Chondrocyte (in vitro differentiated cells): ENCODE results near the gene SUGCT. TPM values are rescaled to one million over a fixed set of nuclear protein-coding genes. Genes with fewer than 3 reads are reported as not detected.

ENCODE experiments used
- DNase-seq: peaks from one replicate; pipeline ENCODE4 v3.0.0; 2021; ENCODE audit warnings: mixed read lengths, low spot score
- H3K27ac Mint-ChIP-seq: one replicate; pipeline ENCODE4 v1.8.0; 2021; ENCODE audit warnings: mild to moderate bottlenecking, moderate library complexity, mixed read lengths; ENCODE audit not compliant: unreplicated experiment
- H3K27me3 Mint-ChIP-seq: 2 replicates; pipeline ENCODE4 v1.8.0; 2021; ENCODE audit warnings: low read depth, mixed read lengths
- H3K36me3 Mint-ChIP-seq: 2 replicates; pipeline ENCODE4 v1.8.0; 2021; ENCODE audit warnings: low read depth, mixed read lengths
- H3K4me1 Mint-ChIP-seq: 2 replicates; pipeline ENCODE4 v1.8.0; 2021; ENCODE audit warnings: low read depth, mild to moderate bottlenecking, mixed read lengths
- H3K4me3 Mint-ChIP-seq: one replicate; pipeline ENCODE4 v1.8.0; 2021; ENCODE audit warnings: mild to moderate bottlenecking, moderate library complexity, mixed read lengths; ENCODE audit not compliant: unreplicated experiment
- H3K9me3 Mint-ChIP-seq: 2 replicates; pipeline ENCODE4 v1.8.0; 2021; ENCODE audit warnings: low read depth, mixed read lengths
- total RNA-seq: library from RNA; stranded (reverse); gene quantifications from 3 replicates; pipeline ENCODE4 v1.2.1, GENCODE V29; 2021
- TF ChIP-seq, protein P1 (sequence below): fragments of 200-600 bp; sonication (generic); IDR thresholded peaks from 2 replicates; pipeline ENCODE4 v1.5.0; 2021; ENCODE audit warnings: antibody characterized with exemption, mild to moderate bottlenecking, moderate library complexity

Gene SUGCT
- total RNA-seq, 1 donor from 2014 or later = 34.4 TPM

DNA sequence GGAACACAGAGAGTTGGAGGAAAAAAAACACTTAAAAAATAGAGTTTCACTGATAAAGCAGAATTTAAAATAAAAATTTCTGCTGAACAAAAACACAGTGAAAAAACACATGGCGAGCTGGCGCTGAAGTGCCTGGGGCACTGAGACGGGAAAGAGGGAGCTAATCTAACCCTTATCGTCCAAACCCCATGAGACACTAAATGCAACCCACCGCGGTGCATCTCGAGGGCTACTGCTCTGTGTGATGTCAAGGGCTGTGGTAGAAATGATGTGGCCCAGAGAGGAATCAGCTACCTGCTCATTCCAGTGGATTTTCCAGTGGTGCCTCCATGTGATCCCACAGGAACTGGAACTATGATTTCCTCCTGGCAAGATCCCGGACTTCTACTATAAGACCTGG, 499.3 kb downstream of the SUGCT start:
- Mint-ChIP-seq H3K27me3 (no peaks in the 10 kb centered on the region), H3K9me3 (no peaks in the 10 kb centered on the region), H3K4me3 (no peak overlapping the region), H3K27ac (no peak overlapping the region), H3K36me3 (no peaks in the 10 kb centered on the region), H3K4me1 (peaks cover 8% of the 10 kb centered on the region)
- DNase-seq = no peak
- TF ChIP-seq, protein P1, sequence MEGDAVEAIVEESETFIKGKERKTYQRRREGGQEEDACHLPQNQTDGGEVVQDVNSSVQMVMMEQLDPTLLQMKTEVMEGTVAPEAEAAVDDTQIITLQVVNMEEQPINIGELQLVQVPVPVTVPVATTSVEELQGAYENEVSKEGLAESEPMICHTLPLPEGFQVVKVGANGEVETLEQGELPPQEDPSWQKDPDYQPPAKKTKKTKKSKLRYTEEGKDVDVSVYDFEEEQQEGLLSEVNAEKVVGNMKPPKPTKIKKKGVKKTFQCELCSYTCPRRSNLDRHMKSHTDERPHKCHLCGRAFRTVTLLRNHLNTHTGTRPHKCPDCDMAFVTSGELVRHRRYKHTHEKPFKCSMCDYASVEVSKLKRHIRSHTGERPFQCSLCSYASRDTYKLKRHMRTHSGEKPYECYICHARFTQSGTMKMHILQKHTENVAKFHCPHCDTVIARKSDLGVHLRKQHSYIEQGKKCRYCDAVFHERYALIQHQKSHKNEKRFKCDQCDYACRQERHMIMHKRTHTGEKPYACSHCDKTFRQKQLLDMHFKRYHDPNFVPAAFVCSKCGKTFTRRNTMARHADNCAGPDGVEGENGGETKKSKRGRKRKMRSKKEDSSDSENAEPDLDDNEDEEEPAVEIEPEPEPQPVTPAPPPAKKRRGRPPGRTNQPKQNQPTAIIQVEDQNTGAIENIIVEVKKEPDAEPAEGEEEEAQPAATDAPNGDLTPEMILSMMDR = no peak

DNA sequence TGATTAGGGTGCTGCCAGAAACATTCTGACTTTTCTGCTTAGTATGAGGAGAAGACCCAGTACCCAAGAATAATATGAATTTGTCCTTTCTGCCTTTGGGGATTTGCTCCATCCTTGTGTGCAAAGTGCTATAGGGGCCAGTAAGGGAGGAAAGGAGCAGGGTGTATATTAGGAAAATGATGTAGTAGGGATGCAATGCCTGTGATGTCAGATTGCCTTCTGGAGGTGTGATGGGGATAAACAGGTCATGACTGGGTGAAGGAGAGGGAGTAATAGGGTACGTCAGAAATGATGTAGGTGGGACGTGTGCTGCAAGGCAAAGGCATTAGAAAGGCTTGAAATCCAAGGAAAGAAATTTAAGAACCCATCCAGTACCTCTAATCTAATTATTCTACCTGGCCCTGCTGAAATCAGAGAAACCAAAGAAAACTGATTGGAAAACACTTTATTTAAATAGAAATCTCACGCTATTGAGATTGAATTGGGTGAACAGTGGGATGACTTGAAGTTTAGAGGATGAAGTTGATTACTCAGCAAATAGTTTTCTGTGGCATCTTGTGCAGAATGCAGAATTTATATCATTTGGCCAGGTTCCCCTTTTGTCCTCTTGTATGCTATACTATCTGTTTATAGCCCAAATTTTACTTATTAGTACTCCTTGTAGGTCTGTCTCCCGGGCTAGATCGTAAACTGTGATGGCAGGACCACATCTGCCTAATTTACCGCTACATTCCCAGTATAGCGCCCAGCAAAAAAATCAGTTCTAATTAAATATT, 503.9 kb downstream of the SUGCT start:
- Mint-ChIP-seq H3K4me1 (no peaks in the 10 kb centered on the region), H3K27ac (no peak overlapping the region)

DNA sequence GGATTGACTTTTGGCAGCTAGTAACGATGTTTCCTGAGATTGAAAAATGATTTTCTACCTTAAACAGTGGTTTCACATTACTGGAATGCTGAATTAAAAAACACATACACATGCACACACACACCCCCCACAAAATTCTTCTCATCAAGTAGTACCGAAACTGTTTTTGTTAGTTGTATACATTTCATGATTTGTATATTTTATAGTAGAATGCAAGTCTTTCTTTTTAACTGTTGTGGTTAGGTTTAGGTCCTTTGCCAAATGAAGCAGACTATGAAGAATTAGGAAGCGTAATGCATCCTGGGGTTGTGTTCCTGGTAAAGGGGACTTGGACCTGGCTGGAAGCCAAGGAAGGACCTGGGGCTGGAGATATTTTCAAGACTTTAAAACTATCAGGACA, 505.8 kb downstream of the SUGCT start:
- no peaks in the 10 kb centered on the region for H3K4me1 Mint-ChIP-seq
- H3K4me3 Mint-ChIP-seq = no peak overlapping the region
- H3K9me3 Mint-ChIP-seq = no peaks in the 10 kb centered on the region
- TF ChIP-seq, protein P1 = no peak
- DNase-seq = no peak
- no peaks in the 10 kb centered on the region for H3K27me3 Mint-ChIP-seq
- H3K27ac Mint-ChIP-seq = no peak overlapping the region
- H3K36me3 Mint-ChIP-seq = no peaks in the 10 kb centered on the region

More for the DNA sequence above, 503.9 kb downstream of the SUGCT start:
- H3K36me3 Mint-ChIP-seq = no peaks in the 10 kb centered on the region
- TF ChIP-seq, protein P1 = no peak
- H3K27me3 Mint-ChIP-seq = no peaks in the 10 kb centered on the region
- no peak for DNase-seq
- no peak overlapping the region for H3K4me3 Mint-ChIP-seq
- H3K9me3 Mint-ChIP-seq = no peaks in the 10 kb centered on the region

DNA sequence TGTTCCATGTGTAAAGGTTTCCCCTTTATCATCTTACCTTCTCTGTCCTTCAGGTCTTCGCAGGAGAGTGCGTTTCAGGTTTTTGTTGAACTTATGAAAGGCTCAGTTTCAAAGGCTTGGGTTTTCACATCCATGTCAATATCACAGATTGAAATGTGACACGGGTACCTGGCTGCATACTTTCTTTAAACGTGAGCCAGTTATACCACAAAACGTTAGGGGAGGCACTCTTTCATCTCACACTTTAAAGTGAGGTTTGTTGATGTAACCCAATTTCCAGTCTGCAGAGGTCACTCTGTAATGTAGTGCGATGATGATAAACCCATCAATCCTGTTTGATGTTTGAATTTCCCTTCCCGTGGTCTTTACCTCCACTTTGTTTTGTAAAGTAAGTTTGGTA, 506.9 kb downstream of the SUGCT start:
- Mint-ChIP-seq H3K9me3 (no peaks in the 10 kb centered on the region), H3K27me3 (no peaks in the 10 kb centered on the region), H3K4me1 (no peaks in the 10 kb centered on the region), H3K36me3 (no peaks in the 10 kb centered on the region), H3K4me3 (no peak overlapping the region), H3K27ac (no peak overlapping the region)
- TF ChIP-seq, protein P1 = no peak
- no peak for DNase-seq

DNA sequence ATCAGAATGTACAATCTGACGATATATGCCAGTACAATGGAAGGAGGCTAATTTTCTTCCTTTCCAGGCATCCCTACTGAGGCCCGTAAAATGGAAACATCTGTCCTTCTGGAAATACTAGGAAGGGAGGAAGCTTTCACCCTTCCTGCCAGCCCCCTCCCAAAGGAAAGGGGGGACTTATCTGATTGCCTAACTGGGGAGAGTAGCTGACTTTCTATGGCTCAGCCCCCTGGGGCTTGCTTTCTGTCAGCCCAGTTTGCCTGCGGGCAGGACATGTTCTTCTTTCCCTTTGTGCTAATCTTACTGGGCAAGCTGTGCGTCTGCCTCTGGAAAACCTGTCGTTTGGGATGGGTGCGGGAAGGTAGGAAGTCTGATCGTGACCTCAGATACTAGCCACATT, 508.9 kb downstream of the SUGCT start:
- Mint-ChIP-seq H3K4me1 (no peaks in the 10 kb centered on the region), H3K9me3 (no peaks in the 10 kb centered on the region), H3K27me3 (no peaks in the 10 kb centered on the region), H3K4me3 (no peak overlapping the region), H3K27ac (no peak overlapping the region), H3K36me3 (no peaks in the 10 kb centered on the region)
- DNase-seq = no peak
- TF ChIP-seq, protein P1 = no peak
